Natural killer cell (primary cell): Measurements from ENCODE around the gene PTH1R. TPM values are rescaled to one million over a fixed set of nuclear protein-coding genes. Genes with fewer than 3 reads are reported as not detected.
A peak's percentile ranks its signal among the peaks of the same experiment; 100 is the strongest.

Source experiments
- ATAC-seq, 3 donors: fragments of 150-1000 bp in 2 of 3; fragments of 200-7000 bp in 1 of 3; cut with Tn5 transposase; 1 replicate in 1 of 3; 2 replicates in 2 of 3; pipeline ENCODE4 v1.10.0; 2021; ENCODE audit warnings: mild to moderate bottlenecking in 2 of 3, moderate library complexity in 2 of 3
- DNase-seq, 2 donors: peaks; one replicate each; pipeline versions ENCODE4 v3.0.0 to v3.0.0-alpha.2; 2013 to 2021; ENCODE audit warnings: mixed read lengths in 1 of 2
- H3K27ac ChIP-seq: one replicate; pipeline ENCODE4 v1.5.1; 2013; ENCODE audit warnings: mild to moderate bottlenecking, low read length
- H3K27me3 ChIP-seq: one replicate; pipeline ENCODE4 v1.6.1; 2013; ENCODE audit warnings: low read length; ENCODE audit not compliant: control insufficient read depth, insufficient read depth
- H3K36me3 ChIP-seq: one replicate; pipeline ENCODE4 v1.6.1; 2013; ENCODE audit warnings: low read length; ENCODE audit not compliant: control insufficient read depth, insufficient read depth
- H3K4me1 ChIP-seq: one replicate; pipeline ENCODE4 v1.6.1; 2013; ENCODE audit warnings: low read length; ENCODE audit not compliant: control insufficient read depth, insufficient read depth
- H3K4me3 ChIP-seq: one replicate; pipeline ENCODE4 v1.5.1; 2013; ENCODE audit warnings: low read length
- H3K9me3 ChIP-seq: one replicate; pipeline ENCODE4 v1.6.1; 2013; ENCODE audit warnings: low read length; ENCODE audit not compliant: control insufficient read depth, insufficient read depth
- H3K27ac Mint-ChIP-seq, 2 donors: one replicate each; pipeline ENCODE4 v1.8.0; 2022; ENCODE audit warnings: mild to moderate bottlenecking in 2 of 2, mixed read lengths in 2 of 2, moderate library complexity in 1 of 2
- H3K27me3 Mint-ChIP-seq, 2 donors: one replicate each; pipeline ENCODE4 v1.8.0; 2022; ENCODE audit warnings: low read depth in 2 of 2, mixed read lengths in 2 of 2
- H3K36me3 Mint-ChIP-seq: one replicate; pipeline ENCODE4 v1.8.0; 2022; ENCODE audit warnings: mixed read lengths
- H3K4me1 Mint-ChIP-seq, 2 donors: one replicate each; pipeline ENCODE4 v1.8.0; 2022; ENCODE audit warnings: mixed read lengths in 2 of 2
- H3K4me3 Mint-ChIP-seq: one replicate; pipeline ENCODE4 v1.8.0; 2022; ENCODE audit warnings: mild to moderate bottlenecking, moderate library complexity, mixed read lengths
- H3K9me3 Mint-ChIP-seq, 2 donors: one replicate each; pipeline ENCODE4 v1.8.0; 2022; ENCODE audit warnings: mixed read lengths in 2 of 2
- WGBS: methylation state at CpG from one replicate; pipeline ENCODE4 v1.1.7; 2013; ENCODE audit warnings: missing lambda C conversion rate; ENCODE audit not compliant: insufficient coverage; 5-methylcytosine and 5-hydroxymethylcytosine counted together
- intact Hi-C: fragments of 100-400 bp; cut with micrococcal nuclease; formaldehyde crosslinking; loops from one replicate; pipeline ENCODE4 v1.14.2; 2022
- total RNA-seq, 4 donors: library from RNA; stranded (reverse); fragments of 120-200 nt in 1 of 4; gene quantifications; one replicate each; pipeline versions ENCODE4 v1.2.3 to v1.2.4, GENCODE V29; 2013 to 2022
- TF ChIP-seq, protein P1 (sequence below): fragments of 200-600 bp; IDR thresholded peaks from one replicate; pipeline ENCODE4 v1.8.0; 2022; ENCODE audit warnings: antibody characterized with exemption

PTH1R gene
- total RNA-seq, 3 donors from 2014 or later (not counting 1 experiment from before 2014, with no cell fraction given): not detected

- TF ChIP-seq, protein P1, sequence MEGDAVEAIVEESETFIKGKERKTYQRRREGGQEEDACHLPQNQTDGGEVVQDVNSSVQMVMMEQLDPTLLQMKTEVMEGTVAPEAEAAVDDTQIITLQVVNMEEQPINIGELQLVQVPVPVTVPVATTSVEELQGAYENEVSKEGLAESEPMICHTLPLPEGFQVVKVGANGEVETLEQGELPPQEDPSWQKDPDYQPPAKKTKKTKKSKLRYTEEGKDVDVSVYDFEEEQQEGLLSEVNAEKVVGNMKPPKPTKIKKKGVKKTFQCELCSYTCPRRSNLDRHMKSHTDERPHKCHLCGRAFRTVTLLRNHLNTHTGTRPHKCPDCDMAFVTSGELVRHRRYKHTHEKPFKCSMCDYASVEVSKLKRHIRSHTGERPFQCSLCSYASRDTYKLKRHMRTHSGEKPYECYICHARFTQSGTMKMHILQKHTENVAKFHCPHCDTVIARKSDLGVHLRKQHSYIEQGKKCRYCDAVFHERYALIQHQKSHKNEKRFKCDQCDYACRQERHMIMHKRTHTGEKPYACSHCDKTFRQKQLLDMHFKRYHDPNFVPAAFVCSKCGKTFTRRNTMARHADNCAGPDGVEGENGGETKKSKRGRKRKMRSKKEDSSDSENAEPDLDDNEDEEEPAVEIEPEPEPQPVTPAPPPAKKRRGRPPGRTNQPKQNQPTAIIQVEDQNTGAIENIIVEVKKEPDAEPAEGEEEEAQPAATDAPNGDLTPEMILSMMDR: no peak
- H3K36me3 Mint-ChIP-seq: peaks cover 13% of the 10 kb centered on the region
- no peaks in the 10 kb centered on the region for H3K27me3 ChIP-seq
- H3K27me3 Mint-ChIP-seq: no peaks in the 10 kb centered on the region
- no peak overlapping the region for H3K4me3 Mint-ChIP-seq
- WGBS: 86% methylated on average over 7 of the region's 7 CpGs
- H3K4me3 ChIP-seq: no peak overlapping the region
- peak overlapping the region; percentile 38 to 50 for H3K27ac Mint-ChIP-seq
- H3K27ac ChIP-seq: no peak overlapping the region
- H3K9me3 Mint-ChIP-seq: no peaks in the 10 kb centered on the region
- H3K9me3 ChIP-seq: no peaks in the 10 kb centered on the region
- intact Hi-C loops: no loop called here
- peaks cover 64 to 66% of the 10 kb centered on the region in 2 donors for H3K4me1 Mint-ChIP-seq
- H3K4me1 ChIP-seq: peaks cover 85% of the 10 kb centered on the region
- DNase-seq (no peak), ATAC-seq (no peak)
- H3K36me3 ChIP-seq: peaks cover 39% of the 10 kb centered on the region
Measured at GRCh38 chr3:46935989-46936558, 58.6 kb downstream of the PTH1R start.

GRCh38 chr3:46936733-46937250 lies 59.3 kb downstream of the PTH1R start:
- peaks cover 81% of the 10 kb centered on the region for H3K4me1 ChIP-seq
- no peak for ATAC-seq
- H3K36me3 Mint-ChIP-seq: peaks cover 13% of the 10 kb centered on the region

GRCh38 chr3:46938118-46938517 lies 60.6 kb downstream of the PTH1R start:
- no peaks in the 10 kb centered on the region for H3K9me3 ChIP-seq
- peak overlapping the region; percentile 88 to 99 for H3K27ac Mint-ChIP-seq
- DNase-seq (no peak), ATAC-seq (no peak)
- H3K4me3 Mint-ChIP-seq: peak overlapping the region; percentile 42
- intact Hi-C loops: no loop called here
- peaks cover 13% of the 10 kb centered on the region for H3K36me3 Mint-ChIP-seq
- H3K4me1 ChIP-seq: peaks cover 80% of the 10 kb centered on the region
- WGBS: 80% methylated on average over 2 of the region's 2 CpGs
- peak overlapping the region; percentile 55 for H3K27ac ChIP-seq
- H3K9me3 Mint-ChIP-seq: no peaks in the 10 kb centered on the region
- H3K4me3 ChIP-seq: no peak overlapping the region
- no peaks in the 10 kb centered on the region for H3K27me3 ChIP-seq
- peaks cover 60 to 62% of the 10 kb centered on the region in 2 donors for H3K4me1 Mint-ChIP-seq
- TF ChIP-seq, protein P1: no peak
- H3K27me3 Mint-ChIP-seq: no peaks in the 10 kb centered on the region
- H3K36me3 ChIP-seq: peaks cover 43% of the 10 kb centered on the region

More at GRCh38 chr3:46936733-46937250, 59.3 kb downstream of the PTH1R start:
- no peaks in the 10 kb centered on the region for H3K9me3 Mint-ChIP-seq
- TF ChIP-seq, protein P1: no peak
- Histone ChIP-seq H3K9me3 (no peaks in the 10 kb centered on the region), H3K27ac (no peak overlapping the region), H3K36me3 (peaks cover 39% of the 10 kb centered on the region), H3K4me3 (no peak overlapping the region), H3K27me3 (no peaks in the 10 kb centered on the region)
- 93% methylated on average over 5 of the region's 5 CpGs for WGBS
- peaks cover 57 to 59% of the 10 kb centered on the region in 2 donors for H3K4me1 Mint-ChIP-seq
- peak overlapping the region; percentile 17 for H3K4me3 Mint-ChIP-seq
- H3K27ac Mint-ChIP-seq: peak overlapping the region; percentile 38 to 50
- DNase-seq: no peak
- intact Hi-C loops: no loop called here
- H3K27me3 Mint-ChIP-seq: no peaks in the 10 kb centered on the region
